ENCODE measurements around the gene LRRC10B.

GRCh38 chr11:61554172-61554988, 45.8 kb downstream of the LRRC10B start:
- TF ChIP-seq REST (IDR thresholded peaks at IDR 0.05; ENCODE audit: insufficient replicate concordance, low read depth) (no peak), SPI1 (IDR thresholded peaks at IDR 0.05; ENCODE audit: borderline replicate concordance, low read depth) (no peak)
